ENCODE results near the gene ALDH2. TPM values are rescaled to one million over a fixed set of nuclear protein-coding genes. Genes with fewer than 3 reads are reported as not detected.

ALDH2 gene
- total RNA-seq, 1 donor from 2014 or later: 59.5 TPM

DNA sequence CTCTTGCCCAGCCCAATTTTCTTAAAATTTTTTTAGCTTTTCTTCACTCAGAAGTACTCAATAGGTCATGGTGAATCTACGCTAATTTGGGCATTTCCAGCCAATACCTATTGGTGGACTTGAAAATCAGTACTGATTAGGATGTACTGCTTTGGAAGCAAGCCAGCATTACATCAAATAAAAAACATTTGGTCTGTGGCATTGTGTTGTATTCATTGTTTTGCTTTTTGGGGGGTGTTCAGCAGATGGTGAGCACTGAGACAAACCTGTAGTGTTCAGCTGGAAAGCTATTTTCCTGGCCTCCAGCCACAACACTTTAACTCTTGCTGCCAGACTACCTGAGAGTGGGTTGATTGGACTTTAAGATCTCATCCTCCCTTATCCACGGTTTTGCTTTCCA is 79.3 kb downstream of the ALDH2 start:
- no peak for DNase-seq (ENCODE audit: extremely low spot score, unreplicated experiment)
- H3K4me1 Mint-ChIP-seq (ENCODE audit: unreplicated experiment): peaks cover 17% of the 10 kb centered on the region
- H3K9me3 Mint-ChIP-seq: no peaks in the 10 kb centered on the region
- H3K4me3 Mint-ChIP-seq: no peak overlapping the region
- TF ChIP-seq, protein P1, sequence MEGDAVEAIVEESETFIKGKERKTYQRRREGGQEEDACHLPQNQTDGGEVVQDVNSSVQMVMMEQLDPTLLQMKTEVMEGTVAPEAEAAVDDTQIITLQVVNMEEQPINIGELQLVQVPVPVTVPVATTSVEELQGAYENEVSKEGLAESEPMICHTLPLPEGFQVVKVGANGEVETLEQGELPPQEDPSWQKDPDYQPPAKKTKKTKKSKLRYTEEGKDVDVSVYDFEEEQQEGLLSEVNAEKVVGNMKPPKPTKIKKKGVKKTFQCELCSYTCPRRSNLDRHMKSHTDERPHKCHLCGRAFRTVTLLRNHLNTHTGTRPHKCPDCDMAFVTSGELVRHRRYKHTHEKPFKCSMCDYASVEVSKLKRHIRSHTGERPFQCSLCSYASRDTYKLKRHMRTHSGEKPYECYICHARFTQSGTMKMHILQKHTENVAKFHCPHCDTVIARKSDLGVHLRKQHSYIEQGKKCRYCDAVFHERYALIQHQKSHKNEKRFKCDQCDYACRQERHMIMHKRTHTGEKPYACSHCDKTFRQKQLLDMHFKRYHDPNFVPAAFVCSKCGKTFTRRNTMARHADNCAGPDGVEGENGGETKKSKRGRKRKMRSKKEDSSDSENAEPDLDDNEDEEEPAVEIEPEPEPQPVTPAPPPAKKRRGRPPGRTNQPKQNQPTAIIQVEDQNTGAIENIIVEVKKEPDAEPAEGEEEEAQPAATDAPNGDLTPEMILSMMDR (conservative IDR thresholded peaks at IDR 0.05): no peak
- H3K27me3 Mint-ChIP-seq: no peaks in the 10 kb centered on the region
- no peak overlapping the region for H3K27ac Mint-ChIP-seq
- peaks cover 32% of the 10 kb centered on the region for H3K36me3 Mint-ChIP-seq

DNA sequence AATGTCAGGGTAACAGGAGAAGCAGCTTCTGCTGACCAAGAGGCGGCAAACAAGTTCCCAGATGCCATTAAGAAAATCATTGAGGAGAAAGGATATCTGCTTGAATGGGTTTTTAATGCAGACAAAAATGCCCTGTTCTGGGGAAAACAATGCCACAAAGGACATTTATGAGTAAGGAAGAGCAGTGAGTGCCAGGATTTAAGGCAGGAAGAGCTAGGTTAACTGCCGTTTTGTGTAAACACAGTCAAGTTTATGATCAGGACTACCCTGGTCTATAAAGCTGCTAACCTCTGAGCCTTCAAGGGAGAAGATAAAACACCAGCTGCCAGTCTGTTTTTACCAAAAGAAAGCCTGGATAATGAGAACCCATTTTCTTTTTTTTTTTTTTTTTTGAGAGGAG is 83.8 kb downstream of the ALDH2 start:
- Mint-ChIP-seq H3K36me3 (peaks cover 38% of the 10 kb centered on the region), H3K27ac (no peak overlapping the region), H3K4me3 (no peak overlapping the region), H3K27me3 (no peaks in the 10 kb centered on the region), H3K9me3 (no peaks in the 10 kb centered on the region), H3K4me1 (ENCODE audit: unreplicated experiment) (no peaks in the 10 kb centered on the region)
- DNase-seq (ENCODE audit: extremely low spot score, unreplicated experiment): no peak
- TF ChIP-seq, protein P1 (conservative IDR thresholded peaks at IDR 0.05): no peak

DNA sequence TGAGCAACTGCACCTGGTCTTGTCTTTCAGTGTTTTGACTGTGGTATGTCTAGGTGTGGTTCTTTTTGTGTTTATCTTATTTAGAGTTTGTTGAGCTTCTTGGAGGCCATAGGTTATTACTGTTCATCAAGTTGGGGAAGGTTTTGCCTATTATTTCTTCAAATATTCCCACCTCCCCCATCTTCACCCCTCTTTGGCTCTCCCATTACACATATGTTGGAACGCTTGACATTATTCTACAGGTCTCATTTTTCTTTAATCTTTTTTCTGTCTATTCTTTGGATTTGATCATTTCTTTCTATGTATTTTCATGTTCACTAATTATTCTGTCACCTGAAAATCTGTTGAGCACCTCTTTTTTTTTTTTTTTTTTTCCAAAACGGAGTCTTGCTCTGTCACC is 91.5 kb downstream of the ALDH2 start:
- no peaks in the 10 kb centered on the region for H3K27me3 Mint-ChIP-seq
- H3K36me3 Mint-ChIP-seq: peaks cover 28% of the 10 kb centered on the region
- H3K4me3 Mint-ChIP-seq: no peak overlapping the region
- DNase-seq (ENCODE audit: extremely low spot score, unreplicated experiment): no peak
- peaks cover 5% of the 10 kb centered on the region for H3K4me1 Mint-ChIP-seq (ENCODE audit: unreplicated experiment)
- TF ChIP-seq, protein P1 (conservative IDR thresholded peaks at IDR 0.05): no peak
- H3K9me3 Mint-ChIP-seq: no peaks in the 10 kb centered on the region
- H3K27ac Mint-ChIP-seq: no peak overlapping the region

DNA sequence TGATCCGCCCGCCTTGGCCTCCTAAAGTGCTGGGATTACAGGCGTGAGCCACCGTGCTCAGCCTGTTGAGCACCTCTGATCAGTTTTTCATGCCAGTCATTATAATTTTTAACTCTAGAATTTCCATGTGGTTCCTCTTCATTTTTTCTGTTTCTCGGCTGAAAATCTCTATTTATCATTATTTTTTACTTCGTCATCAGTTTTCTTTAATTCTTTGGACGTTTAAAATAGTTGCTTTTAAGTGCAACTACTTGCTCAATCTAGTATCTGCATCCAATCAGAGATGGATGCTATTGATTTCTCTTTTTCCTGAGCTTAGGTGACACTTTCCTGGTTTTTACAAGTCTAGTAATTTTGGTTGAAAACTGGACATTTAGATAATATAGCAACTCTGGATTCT is 92.0 kb downstream of the ALDH2 start:
- TF ChIP-seq, protein P1 (conservative IDR thresholded peaks at IDR 0.05): no peak
- Mint-ChIP-seq H3K27ac (no peak overlapping the region), H3K4me3 (no peak overlapping the region), H3K36me3 (peaks cover 29% of the 10 kb centered on the region), H3K4me1 (ENCODE audit: unreplicated experiment) (peaks cover 5% of the 10 kb centered on the region), H3K27me3 (no peaks in the 10 kb centered on the region), H3K9me3 (no peaks in the 10 kb centered on the region)
- no peak for DNase-seq (ENCODE audit: extremely low spot score, unreplicated experiment)

DNA sequence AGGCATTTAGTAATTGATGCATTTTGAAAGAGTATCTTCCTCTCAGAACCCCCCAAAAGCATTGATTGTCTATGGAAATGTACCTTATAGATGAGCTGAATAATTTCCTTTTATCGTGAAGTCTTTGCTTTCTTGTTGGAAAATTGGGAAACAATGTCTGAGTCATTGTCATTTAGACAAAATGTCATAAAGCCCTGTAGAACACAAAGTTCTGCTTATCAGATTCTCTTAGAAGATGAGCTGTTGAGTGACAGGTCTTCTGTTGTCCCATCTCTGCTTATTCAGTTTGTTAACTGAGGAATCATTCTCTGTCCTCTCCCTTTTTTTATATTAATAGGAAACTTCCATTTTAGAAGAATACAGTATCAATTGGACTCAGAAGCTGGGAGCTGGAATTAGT is 98.2 kb downstream of the ALDH2 start:
- H3K27ac Mint-ChIP-seq: no peak overlapping the region
- DNase-seq (ENCODE audit: extremely low spot score, unreplicated experiment): no peak

More for the DNA sequence above, 98.2 kb downstream of the ALDH2 start:
- Mint-ChIP-seq H3K9me3 (no peaks in the 10 kb centered on the region), H3K36me3 (peaks cover 20% of the 10 kb centered on the region), H3K27me3 (no peaks in the 10 kb centered on the region), H3K4me3 (no peak overlapping the region), H3K4me1 (ENCODE audit: unreplicated experiment) (peaks cover 5% of the 10 kb centered on the region)
- TF ChIP-seq, protein P1 (conservative IDR thresholded peaks at IDR 0.05): no peak

Small RNA genes lying within 50 kb of the gene (microRNA-seq; reads per million reads assigned to microRNA genes)
- not detected for gene MIR6761

Other genes with a start within 250 kb of the ALDH2 start
- 63.4 and 80.9 TPM in 2 replicates for gene ATXN2, start 167.6 kb upstream of the ALDH2 start, total RNA-seq (ENCODE audit: low replicate concordance)
- gene BRAP, start 81.0 kb upstream of the ALDH2 start, total RNA-seq (ENCODE audit: low replicate concordance): 20.9 and 23.9 TPM in 2 replicates
- gene ACAD10, start 80.9 kb upstream of the ALDH2 start, total RNA-seq (ENCODE audit: low replicate concordance): 46.6 and 49.9 TPM in 2 replicates
- 54.1 and 61.4 TPM in 2 replicates for gene MAPKAPK5, start 75.3 kb downstream of the ALDH2 start, total RNA-seq (ENCODE audit: low replicate concordance)
- gene TMEM116, start 246.2 kb downstream of the ALDH2 start, total RNA-seq (ENCODE audit: low replicate concordance): 13.9 and 18.0 TPM in 2 replicates
- 141 and 177 TPM in 2 replicates for gene ERP29, start 246.5 kb downstream of the ALDH2 start, total RNA-seq (ENCODE audit: low replicate concordance)

All from type B pancreatic cell (in vitro differentiated cells).